ENCODE measurements around the gene PRDM16.

GRCh38 chr1:3417082-3417739 is 348.2 kb downstream of the PRDM16 start:
- TF ChIP-seq POLR2A (IDR thresholded peaks at IDR 0.05; ENCODE audit: control extremely low read depth in 1 of 2, low read depth in 2 of 2, low read length in 2 of 2) (no peak), CTCF (IDR thresholded peaks at IDR 0.05; ENCODE audit: control extremely low read depth in 1 of 3, insufficient read depth in 1 of 3, low read depth in 1 of 3, low read length in 3 of 3) (peak in 2 of 3 experiments; percentile 41 to 45; a peak in 3 of 4 replicates), CHD2 (IDR thresholded peaks at IDR 0.05; ENCODE audit: low read length) (no peak), RXRA (IDR thresholded peaks at IDR 0.05; ENCODE audit: insufficient read depth, low read depth, low read length) (no peak), RNF2 (IDR thresholded peaks at IDR 0.05; ENCODE audit: borderline replicate concordance, low read depth, low read length, missing control alignments, poor library complexity, severe bottlenecking) (no peak), RFX5 (IDR thresholded peaks at IDR 0.05; ENCODE audit: borderline replicate concordance, low read depth, low read length) (no peak), HDAC6 (IDR thresholded peaks at IDR 0.05; ENCODE audit: low read depth, low read length) (no peak), EZH2 (IDR thresholded peaks at IDR 0.05; ENCODE audit: low read depth, low read length, severe bottlenecking) (no peak), SRF (IDR thresholded peaks at IDR 0.05; ENCODE audit: low read depth, low read length) (no peak), BRCA1 (IDR thresholded peaks at IDR 0.05; ENCODE audit: low read depth, low read length) (no peak), ATF3 (IDR thresholded peaks at IDR 0.05; ENCODE audit: insufficient read depth, low read depth, low read length) (no peak), CEBPB (IDR thresholded peaks at IDR 0.05; ENCODE audit: low read depth, low read length) (no peak)
- TF ChIP-seq, protein P1, sequence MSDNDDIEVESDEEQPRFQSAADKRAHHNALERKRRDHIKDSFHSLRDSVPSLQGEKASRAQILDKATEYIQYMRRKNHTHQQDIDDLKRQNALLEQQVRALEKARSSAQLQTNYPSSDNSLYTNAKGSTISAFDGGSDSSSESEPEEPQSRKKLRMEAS (IDR thresholded peaks at IDR 0.05) = no peak

All from H1 (cell line).